NCI-H2107 treated with DMSO at 0.1 percent for 48 hours (cell line): ENCODE results near the gene FMN1.

Experiments
- DNase-seq: peaks from one replicate; lab custom pipeline; 2025; ENCODE audit not compliant: unreplicated experiment; lab: John Stamatoyannopoulos, UW

The FMN1 gene

GRCh38 chr15:33068511-33068990 lies 126.0 kb downstream of the FMN1 start:
- peak; percentile 76 for DNase-seq

GRCh38 chr15:33068007-33068481 lies 126.5 kb downstream of the FMN1 start:
- DNase-seq = no peak

DNA sequence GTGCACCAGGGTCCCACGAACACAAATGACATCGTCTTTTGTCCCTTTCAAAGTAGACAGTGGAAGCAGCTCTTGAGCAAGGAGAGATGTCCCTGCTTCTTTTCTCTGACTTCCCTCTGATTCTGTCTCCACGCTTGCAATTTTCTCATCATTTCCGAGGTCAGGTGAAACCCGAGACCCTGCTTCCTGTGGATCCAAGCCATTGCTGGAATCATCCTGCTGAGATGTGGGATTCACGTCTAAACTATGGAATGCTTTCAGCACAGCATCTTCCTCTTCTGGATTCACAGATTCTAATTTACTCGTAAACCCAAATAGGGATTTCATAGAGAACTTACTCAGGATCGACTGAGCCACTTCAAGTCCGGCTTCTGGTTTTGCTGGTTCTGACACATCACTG lies 127.1 kb downstream of the FMN1 start:
- DNase-seq = no peak

DNA sequence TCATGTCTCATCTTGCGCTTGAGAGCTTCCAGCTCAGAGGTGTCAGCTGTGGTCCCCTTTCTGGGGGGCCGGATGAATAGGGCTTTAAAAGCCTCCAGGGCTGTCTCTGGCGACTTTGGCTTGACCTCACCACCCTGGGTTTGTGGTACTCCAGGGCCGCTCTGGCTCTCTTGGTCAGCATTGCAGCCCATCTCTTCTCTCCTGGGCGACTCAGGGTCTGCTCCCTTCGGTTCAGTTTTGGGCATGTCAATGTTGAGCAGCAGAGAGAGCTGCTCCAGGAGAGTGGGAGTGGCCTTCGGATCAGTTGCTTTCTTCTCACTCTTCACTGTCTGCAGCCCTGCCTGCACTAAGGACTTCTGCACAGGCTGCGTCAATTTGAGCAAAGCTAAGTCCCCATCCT lies 127.9 kb downstream of the FMN1 start:
- DNase-seq = no peak

GRCh38 chr15:33064878-33065277 lies 129.6 kb downstream of the FMN1 start:
- no peak for DNase-seq

- DNase-seq = no peak
Measured at GRCh38 chr15:33059184-33059583, 135.3 kb downstream of the FMN1 start.

- DNase-seq = no peak
Measured at GRCh38 chr15:33057845-33058244, 136.7 kb downstream of the FMN1 start.

DNA sequence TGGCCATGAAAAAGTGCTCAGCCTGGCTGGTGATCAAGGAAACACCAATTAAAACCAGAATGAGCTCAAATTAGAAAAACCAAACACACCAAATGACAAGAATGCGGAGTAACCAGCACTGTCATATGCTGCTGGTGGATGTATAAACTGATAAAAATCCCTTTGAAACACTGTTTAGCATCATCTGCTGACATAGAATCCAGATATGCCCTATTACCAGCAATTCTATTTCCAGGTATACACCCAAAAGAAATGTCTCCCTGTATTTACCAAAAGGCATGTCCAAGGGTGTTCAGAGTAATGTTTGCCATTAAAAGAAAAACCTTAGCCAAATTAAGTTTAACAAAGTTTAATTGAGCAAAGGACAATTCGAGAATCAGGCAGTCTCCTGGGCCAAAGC lies 138.6 kb downstream of the FMN1 start:
- no peak for DNase-seq

DNA sequence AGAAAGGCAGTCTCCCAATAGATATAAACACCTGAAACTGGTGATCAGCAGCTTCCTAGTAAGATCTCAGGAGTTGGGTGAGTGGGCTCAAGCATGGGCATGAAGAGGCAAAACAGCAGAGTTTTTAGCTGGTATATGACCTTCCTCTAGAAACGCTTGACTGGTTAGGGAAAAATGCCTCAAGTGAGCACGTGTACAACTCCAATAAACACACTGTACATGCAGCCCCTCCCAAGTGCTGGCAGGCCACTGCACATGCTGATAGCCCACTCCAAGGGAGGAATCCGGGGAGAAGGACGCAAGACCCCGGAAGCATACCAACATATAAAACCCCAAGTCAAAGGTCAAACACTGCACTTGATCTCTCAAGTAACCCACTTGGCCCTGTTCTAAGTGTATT lies 143.0 kb downstream of the FMN1 start:
- no peak for DNase-seq

- no peak for DNase-seq
Measured at GRCh38 chr15:33048255-33048654, 146.3 kb downstream of the FMN1 start.

GRCh38 chr15:33047077-33047476 lies 147.4 kb downstream of the FMN1 start:
- no peak for DNase-seq

- no peak for DNase-seq
Measured at GRCh38 chr15:33046329-33046728, 148.2 kb downstream of the FMN1 start.

DNA sequence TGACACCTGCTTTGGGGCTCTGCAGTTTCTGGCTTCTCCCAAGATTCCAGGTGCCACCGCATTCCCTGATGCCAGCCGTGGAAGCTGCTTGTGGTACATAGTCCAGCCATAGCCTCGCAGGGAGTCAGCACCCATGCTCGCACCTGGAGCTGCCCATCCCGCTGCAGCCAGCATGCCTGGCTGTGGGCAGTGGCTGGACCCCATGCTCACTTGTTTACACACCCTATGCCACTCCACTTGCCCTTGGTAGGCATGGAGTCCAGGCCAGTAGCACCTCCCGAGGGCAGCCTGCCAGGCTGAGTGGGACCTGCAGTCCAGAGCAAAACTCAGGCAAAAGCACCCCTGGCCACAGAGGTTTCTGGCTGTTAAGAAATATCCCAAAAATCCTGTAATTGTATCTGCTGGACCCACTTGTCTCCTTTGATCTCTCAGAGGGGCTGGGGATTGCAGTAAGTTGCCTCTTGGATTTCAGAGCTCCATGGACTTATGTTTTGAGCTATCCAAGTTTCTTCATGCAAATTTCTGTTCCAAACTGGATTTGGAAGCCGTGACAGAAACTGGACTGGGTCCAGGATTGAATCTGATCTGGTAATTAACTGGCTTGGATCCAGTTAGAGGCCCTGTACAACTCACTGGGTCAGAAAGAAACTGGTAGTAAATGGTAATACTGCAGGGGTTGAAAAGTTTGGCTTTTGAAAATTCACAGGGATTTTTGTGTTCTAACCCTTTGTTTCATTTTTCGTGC lies 149.3 kb downstream of the FMN1 start:
- no peak for DNase-seq

DNA sequence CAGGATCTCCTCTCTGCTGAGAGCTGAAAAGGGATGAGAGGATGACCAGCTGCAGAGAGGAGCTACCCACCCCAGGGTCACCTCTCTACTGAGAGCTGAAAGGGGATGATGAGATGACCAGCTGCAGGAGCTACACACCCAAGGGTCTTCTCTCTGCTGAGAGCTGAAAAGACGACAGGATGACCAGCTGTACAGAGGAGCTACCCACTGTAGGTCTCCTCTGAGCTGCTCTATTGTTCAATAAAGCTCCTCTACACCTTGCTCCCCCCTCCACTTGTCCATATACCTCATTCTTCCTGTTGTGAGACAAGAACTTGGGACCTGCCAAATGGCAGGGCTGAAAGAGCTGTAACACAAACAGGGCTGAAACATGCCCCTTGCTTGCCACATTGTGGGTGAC lies 149.9 kb downstream of the FMN1 start:
- no peak for DNase-seq

- no peak for DNase-seq
Measured at GRCh38 chr15:33043636-33044035, 150.9 kb downstream of the FMN1 start.

DNA sequence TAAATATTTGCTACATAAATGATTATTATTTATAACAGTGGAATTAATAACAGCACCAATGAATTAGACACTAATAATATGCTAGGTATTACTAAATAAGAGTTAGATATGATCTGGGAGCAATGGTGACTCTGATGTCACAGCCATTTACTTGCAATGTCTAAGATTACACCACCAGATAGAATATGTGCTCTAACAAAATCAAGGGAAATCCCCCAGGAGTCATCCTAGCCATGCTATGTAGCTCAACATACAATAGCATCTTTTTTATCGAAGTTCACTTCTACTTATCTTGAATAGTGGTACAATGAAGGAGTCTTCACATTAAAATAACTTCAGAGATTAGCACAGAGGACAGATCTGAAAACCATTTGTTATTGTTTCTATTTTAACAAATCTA lies 154.0 kb downstream of the FMN1 start:
- no peak for DNase-seq

- DNase-seq = no peak
Measured at GRCh38 chr15:33034588-33034987, 159.9 kb downstream of the FMN1 start.

- no peak for DNase-seq
Measured at GRCh38 chr15:33032053-33032452, 162.5 kb downstream of the FMN1 start.

DNA sequence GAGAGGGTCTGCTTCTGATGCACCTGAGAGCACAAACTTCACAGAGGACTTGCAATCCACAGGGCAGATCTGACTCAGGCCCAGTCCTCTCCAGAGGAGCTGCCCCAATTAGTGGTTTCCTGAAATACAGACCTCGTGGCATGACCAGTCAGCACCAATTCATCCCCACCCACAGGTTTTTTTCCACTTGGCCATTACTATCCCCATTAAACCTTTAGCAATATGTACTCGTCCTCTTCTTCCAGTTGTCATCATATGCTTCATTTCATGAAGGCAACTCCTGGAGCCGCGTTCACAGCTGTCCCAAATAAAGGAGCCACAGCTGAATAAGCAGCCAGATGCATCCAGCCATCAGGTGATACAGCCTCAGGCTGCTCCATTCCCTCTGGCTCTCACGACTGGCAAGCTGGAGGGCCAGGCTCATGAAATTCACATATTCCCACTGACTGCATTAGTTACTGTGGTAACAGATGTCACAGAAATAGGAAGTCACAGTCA lies 163.1 kb downstream of the FMN1 start:
- peak; percentile 7 for DNase-seq

- no peak for DNase-seq
Measured at GRCh38 chr15:33030315-33030714, 164.2 kb downstream of the FMN1 start.

GRCh38 chr15:33029109-33029652 lies 165.3 kb downstream of the FMN1 start:
- peak; percentile 69 for DNase-seq

DNA sequence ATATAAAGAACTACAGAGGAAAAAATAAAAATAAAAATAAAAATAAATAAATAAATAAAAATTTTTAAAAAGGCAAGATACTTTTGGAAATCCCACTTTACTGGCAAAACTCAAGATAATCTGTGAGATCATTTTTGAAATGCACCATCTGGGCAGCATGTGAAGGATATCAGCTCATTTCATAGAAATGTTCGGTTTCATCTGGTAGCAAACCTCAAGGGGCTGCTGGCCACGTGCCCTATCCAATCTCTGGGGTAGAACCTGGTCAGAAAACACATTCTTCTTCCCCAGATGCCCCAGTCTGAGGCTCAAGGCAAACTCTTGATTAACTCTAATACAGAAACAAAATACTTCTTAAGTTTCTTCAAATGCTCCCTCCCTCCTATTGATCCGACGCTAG lies 166.0 kb downstream of the FMN1 start:
- no peak for DNase-seq
